Tibial nerve (tissue), 4 donors: Measurements from ENCODE around the gene RAD1.

Experiments
- EP300 ChIP-seq, 2 donors: sonication (generic); formaldehyde crosslinking; IDR thresholded peaks; one replicate each; pipeline ENCODE4 v1.6.1; 2017; ENCODE audit warnings: antibody characterized with exemption in 2 of 2, mild to moderate bottlenecking in 1 of 2
- TF ChIP-seq, protein P1 (sequence below), 5 experiments: fragments of 200-600 bp in 3 of 5; fragments of 450-650 bp in 2 of 5; sonication (generic) in 3 of 5; IDR thresholded peaks; one replicate each; pipeline ENCODE4 v1.5.1; 2016 to 2019; ENCODE audit warnings: antibody characterized with exemption in 5 of 5, mild to moderate bottlenecking in 3 of 5, moderate library complexity in 2 of 5

DNA sequence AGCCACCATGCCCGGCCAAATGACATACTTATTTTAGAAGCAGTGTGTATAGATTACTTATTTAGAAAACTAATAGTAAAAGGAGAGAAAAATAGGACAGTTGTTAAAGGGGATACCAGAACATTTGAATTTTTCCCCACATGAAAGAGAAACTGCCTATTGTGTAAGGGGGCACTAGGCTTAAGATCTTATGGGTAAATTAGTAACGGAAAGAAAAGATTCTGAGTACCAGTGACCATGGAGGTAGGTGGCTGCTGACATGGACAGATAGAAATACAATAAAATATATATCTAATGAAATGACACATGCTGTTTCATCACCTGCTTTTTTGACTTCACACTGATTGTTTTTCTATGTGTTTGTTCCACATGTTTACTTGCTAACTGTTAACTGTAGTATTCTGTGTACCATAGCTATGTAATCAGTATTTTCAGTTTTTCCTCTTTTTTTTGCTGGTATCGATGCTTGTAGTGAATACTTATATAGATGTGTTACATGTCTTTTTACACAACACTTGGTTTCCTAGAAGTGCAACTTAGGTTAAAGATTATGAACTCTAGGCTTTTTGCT lies 11.1 kb upstream of the RAD1 start:
- TF ChIP-seq, protein P1, sequence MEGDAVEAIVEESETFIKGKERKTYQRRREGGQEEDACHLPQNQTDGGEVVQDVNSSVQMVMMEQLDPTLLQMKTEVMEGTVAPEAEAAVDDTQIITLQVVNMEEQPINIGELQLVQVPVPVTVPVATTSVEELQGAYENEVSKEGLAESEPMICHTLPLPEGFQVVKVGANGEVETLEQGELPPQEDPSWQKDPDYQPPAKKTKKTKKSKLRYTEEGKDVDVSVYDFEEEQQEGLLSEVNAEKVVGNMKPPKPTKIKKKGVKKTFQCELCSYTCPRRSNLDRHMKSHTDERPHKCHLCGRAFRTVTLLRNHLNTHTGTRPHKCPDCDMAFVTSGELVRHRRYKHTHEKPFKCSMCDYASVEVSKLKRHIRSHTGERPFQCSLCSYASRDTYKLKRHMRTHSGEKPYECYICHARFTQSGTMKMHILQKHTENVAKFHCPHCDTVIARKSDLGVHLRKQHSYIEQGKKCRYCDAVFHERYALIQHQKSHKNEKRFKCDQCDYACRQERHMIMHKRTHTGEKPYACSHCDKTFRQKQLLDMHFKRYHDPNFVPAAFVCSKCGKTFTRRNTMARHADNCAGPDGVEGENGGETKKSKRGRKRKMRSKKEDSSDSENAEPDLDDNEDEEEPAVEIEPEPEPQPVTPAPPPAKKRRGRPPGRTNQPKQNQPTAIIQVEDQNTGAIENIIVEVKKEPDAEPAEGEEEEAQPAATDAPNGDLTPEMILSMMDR (IDR thresholded peaks at IDR 0.05), result no peak
- no peak for TF ChIP-seq EP300 (IDR thresholded peaks at IDR 0.05)
